ENCODE measurements around the gene SREBF1.

Gene SREBF1

DNA sequence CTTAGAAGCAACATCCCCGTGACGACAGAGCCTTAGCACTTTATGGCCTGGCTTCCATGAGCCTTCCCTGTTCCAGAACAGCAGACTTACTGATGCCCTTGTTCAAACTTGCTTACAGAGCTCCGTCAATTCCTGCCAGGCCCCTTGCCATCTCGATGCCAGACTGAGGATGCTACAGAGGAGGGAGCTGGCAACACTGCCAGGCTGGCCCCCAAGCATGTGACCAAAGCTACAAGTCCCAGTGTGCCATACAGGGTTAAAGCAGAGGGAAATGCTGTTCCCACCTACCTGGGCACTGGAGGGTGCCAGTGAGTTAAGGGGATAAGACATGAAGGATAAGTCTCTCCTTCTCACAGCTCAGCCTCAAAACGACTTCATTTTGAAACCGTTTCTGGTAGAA lies 33.5 kb upstream of the SREBF1 start:
- TF ChIP-seq, protein P1, sequence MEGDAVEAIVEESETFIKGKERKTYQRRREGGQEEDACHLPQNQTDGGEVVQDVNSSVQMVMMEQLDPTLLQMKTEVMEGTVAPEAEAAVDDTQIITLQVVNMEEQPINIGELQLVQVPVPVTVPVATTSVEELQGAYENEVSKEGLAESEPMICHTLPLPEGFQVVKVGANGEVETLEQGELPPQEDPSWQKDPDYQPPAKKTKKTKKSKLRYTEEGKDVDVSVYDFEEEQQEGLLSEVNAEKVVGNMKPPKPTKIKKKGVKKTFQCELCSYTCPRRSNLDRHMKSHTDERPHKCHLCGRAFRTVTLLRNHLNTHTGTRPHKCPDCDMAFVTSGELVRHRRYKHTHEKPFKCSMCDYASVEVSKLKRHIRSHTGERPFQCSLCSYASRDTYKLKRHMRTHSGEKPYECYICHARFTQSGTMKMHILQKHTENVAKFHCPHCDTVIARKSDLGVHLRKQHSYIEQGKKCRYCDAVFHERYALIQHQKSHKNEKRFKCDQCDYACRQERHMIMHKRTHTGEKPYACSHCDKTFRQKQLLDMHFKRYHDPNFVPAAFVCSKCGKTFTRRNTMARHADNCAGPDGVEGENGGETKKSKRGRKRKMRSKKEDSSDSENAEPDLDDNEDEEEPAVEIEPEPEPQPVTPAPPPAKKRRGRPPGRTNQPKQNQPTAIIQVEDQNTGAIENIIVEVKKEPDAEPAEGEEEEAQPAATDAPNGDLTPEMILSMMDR (IDR thresholded peaks at IDR 0.05; ENCODE audit: control insufficient read depth, extremely low read depth, insufficient read depth) = 0 out of 2 replicates have a peak, but pooled peaks have one; percentile 1
- DNase-seq (ENCODE audit: low read depth) = no peak
- H3K4me3 ChIP-seq (ENCODE audit: low read depth, low read length) = no peak overlapping the region

DNA sequence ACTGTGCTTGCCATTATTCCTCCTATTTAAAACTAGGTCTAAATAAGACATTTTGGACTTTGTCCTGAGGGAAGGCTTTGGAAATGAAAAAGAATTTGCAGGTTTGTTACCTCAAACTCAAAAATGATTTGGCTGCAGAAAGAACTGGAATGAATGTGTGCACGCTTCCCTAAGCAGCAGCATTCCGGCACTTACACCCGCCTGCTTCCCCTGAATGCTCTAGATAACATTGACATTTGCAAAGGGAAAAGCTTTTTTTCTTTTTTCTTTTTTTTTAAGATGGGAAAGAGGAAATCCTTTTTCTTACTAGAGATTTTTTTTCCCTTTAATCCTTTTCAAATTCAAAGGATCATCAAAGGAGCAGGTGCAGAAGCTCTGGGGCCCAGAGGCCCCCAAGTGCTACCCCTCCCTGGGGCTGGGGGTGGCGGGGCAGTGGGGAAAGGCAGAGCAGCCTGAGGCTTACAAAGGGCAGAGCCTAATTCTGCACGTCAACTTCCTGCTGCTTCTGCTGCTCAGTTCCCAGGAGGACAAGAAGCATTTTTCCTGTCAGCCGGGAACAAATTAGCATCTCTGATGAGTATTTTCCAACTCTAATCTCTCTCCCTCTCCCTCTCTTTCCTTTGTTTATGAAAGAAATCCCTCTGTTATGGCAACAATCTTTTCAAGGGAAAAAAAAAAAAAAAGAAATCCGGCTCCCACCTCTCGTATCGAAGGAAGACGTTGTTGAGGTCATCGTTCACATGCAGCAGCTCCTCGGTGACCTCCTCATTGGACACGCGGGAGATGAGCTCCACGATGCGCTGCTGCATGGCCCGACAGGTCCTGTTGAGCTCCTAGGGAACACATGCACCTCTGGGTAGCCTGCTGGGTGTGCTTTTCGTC lies 32.1 kb upstream of the SREBF1 start:
- TF ChIP-seq, protein P1 (IDR thresholded peaks at IDR 0.05; ENCODE audit: control insufficient read depth, extremely low read depth, insufficient read depth) = no peak
- no peak for DNase-seq (ENCODE audit: low read depth)
- no peak overlapping the region for H3K4me3 ChIP-seq (ENCODE audit: low read depth, low read length)

DNA sequence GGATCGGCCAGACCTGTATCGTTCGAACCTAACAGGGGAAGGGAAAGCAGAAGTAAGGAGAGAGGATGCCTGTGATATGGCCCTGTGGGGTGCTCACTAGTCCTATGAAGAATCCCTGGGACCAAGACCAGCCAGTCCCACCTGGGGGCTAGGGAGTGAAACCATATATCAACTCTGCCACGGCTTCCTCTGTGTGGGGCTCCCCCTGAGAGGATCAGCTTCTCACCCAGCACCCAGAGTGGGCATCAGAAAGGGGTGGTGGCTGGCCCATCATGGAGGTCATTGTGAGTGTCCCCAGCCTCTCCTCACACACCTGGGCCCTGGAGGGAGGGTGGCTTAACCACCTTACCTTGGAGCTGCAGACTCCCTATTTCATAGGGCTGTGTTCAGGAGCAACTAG lies 30.1 kb upstream of the SREBF1 start:
- no peak for DNase-seq (ENCODE audit: low read depth)
- H3K4me3 ChIP-seq (ENCODE audit: low read depth, low read length) = no peak overlapping the region
- TF ChIP-seq, protein P1 (IDR thresholded peaks at IDR 0.05; ENCODE audit: control insufficient read depth, extremely low read depth, insufficient read depth) = no peak

DNA sequence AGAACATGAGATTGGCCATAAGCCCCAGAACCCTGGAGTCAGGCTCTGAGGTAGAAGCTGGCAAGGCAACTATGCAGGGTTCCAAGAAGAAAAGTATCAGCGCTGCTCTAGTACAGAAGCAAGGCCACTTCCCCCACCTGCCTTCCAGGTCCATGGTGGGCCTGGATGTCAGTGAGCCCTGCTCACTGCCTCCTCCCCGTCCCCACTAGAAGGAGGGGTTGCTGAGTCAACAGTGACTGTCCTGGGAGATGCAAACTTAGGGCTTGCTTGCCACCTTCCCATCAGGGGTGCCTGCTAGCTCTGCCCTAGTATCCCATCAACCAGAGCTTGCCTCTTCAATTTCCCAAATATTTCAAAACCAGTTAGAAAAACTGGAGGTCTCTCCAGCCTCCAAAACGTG lies 29.6 kb upstream of the SREBF1 start:
- H3K4me3 ChIP-seq (ENCODE audit: low read depth, low read length) = no peak overlapping the region
- TF ChIP-seq, protein P1 (IDR thresholded peaks at IDR 0.05; ENCODE audit: control insufficient read depth, extremely low read depth, insufficient read depth) = no peak
- no peak for DNase-seq (ENCODE audit: low read depth)

DNA sequence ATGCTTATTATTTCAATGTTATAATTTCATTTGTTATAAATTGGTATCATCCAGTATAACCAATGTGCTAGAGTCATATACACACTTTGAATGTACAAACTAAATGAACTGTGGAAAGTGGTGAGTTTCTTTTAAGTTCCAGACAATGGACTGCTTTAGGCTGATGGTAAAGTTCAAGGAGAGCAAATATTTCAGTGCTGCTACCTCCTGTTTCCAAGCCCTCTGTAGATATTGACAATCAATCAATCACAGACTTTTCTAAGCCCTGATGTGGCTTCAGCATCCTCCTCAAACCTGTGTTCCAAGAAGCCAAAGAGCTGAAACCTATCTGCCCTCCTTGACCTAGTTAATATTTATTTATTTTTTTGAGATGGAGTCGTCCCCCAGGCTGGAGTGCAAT lies 28.2 kb upstream of the SREBF1 start:
- DNase-seq (ENCODE audit: low read depth) = no peak
- TF ChIP-seq, protein P1 (IDR thresholded peaks at IDR 0.05; ENCODE audit: control insufficient read depth, extremely low read depth, insufficient read depth) = no peak
- H3K4me3 ChIP-seq (ENCODE audit: low read depth, low read length) = no peak overlapping the region

DNA sequence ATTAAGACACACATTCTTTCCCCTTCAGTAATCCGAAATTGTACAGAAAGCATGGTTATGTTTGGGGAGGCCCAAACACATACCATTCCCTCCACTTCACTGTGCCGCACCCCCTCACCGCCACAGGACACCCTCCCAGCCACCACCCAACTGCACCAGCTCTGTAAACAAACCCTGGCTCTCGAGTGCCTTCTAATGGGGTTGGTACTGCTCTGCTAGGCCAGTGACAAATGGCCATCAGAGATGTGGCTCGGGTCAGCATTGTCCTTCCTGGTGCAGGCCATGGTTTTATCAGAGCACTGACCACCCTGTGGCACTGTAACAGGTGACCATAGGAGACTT lies 24.0 kb upstream of the SREBF1 start:
- DNase-seq (ENCODE audit: low read depth) = no peak
- TF ChIP-seq, protein P1 (IDR thresholded peaks at IDR 0.05; ENCODE audit: control insufficient read depth, extremely low read depth, insufficient read depth) = no peak
- H3K4me3 ChIP-seq (ENCODE audit: low read depth, low read length) = no peak overlapping the region
